Measurements from ENCODE around the gene ISOC2. TPM values are rescaled to one million over a fixed set of nuclear protein-coding genes. Genes with fewer than 3 reads are reported as not detected.
"Not testable (repeated sequence)": the region's sequence is repeated elsewhere in the genome, so short reads cannot be mapped to it uniquely, and the experiment has no call there.

Gene ISOC2
- 30.4 and 34.8 TPM in 2 replicates for total RNA-seq

GRCh38 chr19:55461259-55461973, at the start of gene ISOC2:
ISOC2 (minus strand) TSS chr19:55461642; CDS start chr19:55456486, 5,156 bp downstream.
- Mint-ChIP-seq H3K4me3 (ENCODE audit: low read depth) (peak within 1 kb of the TSS; percentile 85), H3K27ac (peak within 1 kb of the TSS; percentile 73), H3K27me3 (ENCODE audit: low read depth) (no peaks in the 10 kb centered on the region), H3K9me3 (no peaks in the 10 kb centered on the region), H3K4me1 (ENCODE audit: low read depth) (peaks cover 16% of the 10 kb centered on the region), H3K36me3 (ENCODE audit: low read depth) (no peaks in the 10 kb centered on the region)
- intact Hi-C loops (cut with micrococcal nuclease): loop anchor here (1.0 to 5.0 kb wide), 3 partner anchors 15 to 171 kb away; partner anchors contain the start of gene ZNF628
- DNase-seq (ENCODE audit: low spot score): peak; percentile 100

DNA sequence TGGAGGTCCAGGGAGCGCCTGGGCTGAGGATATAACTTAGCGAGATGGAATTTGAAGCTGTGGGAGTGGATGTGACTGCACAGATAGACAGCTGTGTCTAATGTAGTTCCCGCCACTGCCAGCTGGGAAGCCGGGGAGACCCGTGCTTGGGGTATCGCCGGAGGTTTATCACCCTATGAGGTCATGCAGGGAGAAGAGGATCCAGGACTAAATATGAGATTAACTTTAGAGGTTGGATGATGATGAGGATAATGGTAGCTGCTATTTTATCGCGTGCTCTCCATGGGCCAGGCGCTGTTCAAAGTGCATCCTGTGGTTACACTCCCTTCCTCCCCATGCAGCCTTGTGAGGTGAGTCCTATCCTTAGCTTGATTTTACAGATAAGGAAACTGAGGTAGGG, 46.7 kb upstream of the ISOC2 start:
- Mint-ChIP-seq H3K4me3 (ENCODE audit: low read depth) (no peak overlapping the region), H3K27ac (no peak overlapping the region), H3K4me1 (ENCODE audit: low read depth) (peaks cover 6% of the 10 kb centered on the region), H3K9me3 (peaks cover 6% of the 10 kb centered on the region), H3K36me3 (ENCODE audit: low read depth) (peaks cover 5% of the 10 kb centered on the region), H3K27me3 (ENCODE audit: low read depth) (peaks cover 9% of the 10 kb centered on the region)
- intact Hi-C loops (cut with micrococcal nuclease): no loop called here
- no peak for DNase-seq (ENCODE audit: low spot score)

DNA sequence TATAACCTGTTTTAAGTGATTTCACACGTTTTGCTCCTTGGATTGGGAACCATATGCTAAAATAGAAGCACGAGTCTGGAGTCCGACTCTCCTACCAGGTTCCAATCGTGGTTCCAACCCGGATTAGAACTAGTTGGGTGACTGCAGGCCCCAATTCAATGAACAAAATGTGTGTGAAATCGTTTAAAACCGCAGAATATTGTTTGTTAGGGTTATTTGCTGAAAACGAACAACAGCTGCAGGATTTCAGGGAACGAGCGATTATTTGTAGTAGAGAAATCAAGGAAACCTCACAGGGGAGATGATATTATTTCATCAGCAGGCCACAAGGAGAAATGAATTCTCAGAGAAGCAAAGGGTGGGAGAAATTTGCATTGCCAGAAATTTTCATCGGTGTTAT, 43.5 kb upstream of the ISOC2 start:
- H3K9me3 Mint-ChIP-seq: peaks cover 8% of the 10 kb centered on the region
- H3K4me3 Mint-ChIP-seq (ENCODE audit: low read depth): no peak overlapping the region
- no peak overlapping the region for H3K27ac Mint-ChIP-seq
- DNase-seq (ENCODE audit: low spot score): no peak
- H3K36me3 Mint-ChIP-seq (ENCODE audit: low read depth): peaks cover 6% of the 10 kb centered on the region
- intact Hi-C loops (cut with micrococcal nuclease): loop anchor here (5.0 kb wide), 1 partner anchor 363 kb away; no protein-coding TSS in a partner anchor
- peaks cover 6% of the 10 kb centered on the region for H3K27me3 Mint-ChIP-seq (ENCODE audit: low read depth)
- peaks cover 15% of the 10 kb centered on the region for H3K4me1 Mint-ChIP-seq (ENCODE audit: low read depth)

DNA sequence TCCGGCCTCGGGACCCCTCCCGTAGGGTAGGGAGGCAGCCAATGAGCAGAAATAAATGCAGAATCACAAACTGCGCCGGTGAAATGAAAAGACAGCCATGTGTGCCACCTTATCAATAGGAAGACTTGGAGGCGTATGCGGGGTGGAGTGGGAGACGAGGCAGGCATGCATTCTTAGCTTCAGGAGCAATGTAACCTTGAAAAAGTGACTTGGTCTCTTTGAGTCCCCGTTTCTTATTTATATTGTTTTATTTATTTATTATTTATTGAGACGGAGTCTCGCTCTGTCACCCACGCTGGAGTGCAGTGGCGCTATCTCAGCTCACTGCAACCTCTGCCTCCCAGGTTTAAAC, 42.8 kb upstream of the ISOC2 start:
- intact Hi-C loops (cut with micrococcal nuclease): loop anchor here (5.0 kb wide), 1 partner anchor 362 kb away; no protein-coding TSS in a partner anchor
- Mint-ChIP-seq H3K4me1 (ENCODE audit: low read depth) (peaks cover 15% of the 10 kb centered on the region), H3K36me3 (ENCODE audit: low read depth) (peaks cover 6% of the 10 kb centered on the region), H3K27me3 (ENCODE audit: low read depth) (peaks cover 5% of the 10 kb centered on the region), H3K9me3 (peaks cover 8% of the 10 kb centered on the region), H3K4me3 (ENCODE audit: low read depth) (peak overlapping the region; percentile 75), H3K27ac (no peak overlapping the region)
- DNase-seq (ENCODE audit: low spot score): no peak

GRCh38 chr19:55503502-55504251, 42.2 kb upstream of the ISOC2 start:
- intact Hi-C loops (cut with micrococcal nuclease): loop anchor here (1.0 to 5.0 kb wide), 2 partner anchors 36 to 361 kb away; no protein-coding TSS in a partner anchor
- H3K27ac Mint-ChIP-seq: peak overlapping the region; percentile 75
- peaks cover 3% of the 10 kb centered on the region for H3K27me3 Mint-ChIP-seq (ENCODE audit: low read depth)
- H3K4me3 Mint-ChIP-seq (ENCODE audit: low read depth): peak overlapping the region; percentile 75
- H3K9me3 Mint-ChIP-seq: peaks cover 8% of the 10 kb centered on the region
- peaks cover 6% of the 10 kb centered on the region for H3K36me3 Mint-ChIP-seq (ENCODE audit: low read depth)
- H3K4me1 Mint-ChIP-seq (ENCODE audit: low read depth): peaks cover 15% of the 10 kb centered on the region
- peak; percentile 90 for DNase-seq (ENCODE audit: low spot score)

- H3K27ac Mint-ChIP-seq: peak overlapping the region; percentile 48
- peaks cover 3% of the 10 kb centered on the region for H3K27me3 Mint-ChIP-seq (ENCODE audit: low read depth)
- H3K4me1 Mint-ChIP-seq (ENCODE audit: low read depth): peaks cover 15% of the 10 kb centered on the region
- intact Hi-C loops (cut with micrococcal nuclease): loop anchor here (1.0 to 5.0 kb wide), 2 partner anchors 36 to 361 kb away; no protein-coding TSS in a partner anchor
- DNase-seq (ENCODE audit: low spot score): no peak
- H3K4me3 Mint-ChIP-seq (ENCODE audit: low read depth): peak overlapping the region; percentile 75
- H3K36me3 Mint-ChIP-seq (ENCODE audit: low read depth): peaks cover 6% of the 10 kb centered on the region
- peaks cover 8% of the 10 kb centered on the region for H3K9me3 Mint-ChIP-seq
These were observed 41.7 kb upstream of the ISOC2 start for GRCh38 chr19:55503157-55503501.

DNA sequence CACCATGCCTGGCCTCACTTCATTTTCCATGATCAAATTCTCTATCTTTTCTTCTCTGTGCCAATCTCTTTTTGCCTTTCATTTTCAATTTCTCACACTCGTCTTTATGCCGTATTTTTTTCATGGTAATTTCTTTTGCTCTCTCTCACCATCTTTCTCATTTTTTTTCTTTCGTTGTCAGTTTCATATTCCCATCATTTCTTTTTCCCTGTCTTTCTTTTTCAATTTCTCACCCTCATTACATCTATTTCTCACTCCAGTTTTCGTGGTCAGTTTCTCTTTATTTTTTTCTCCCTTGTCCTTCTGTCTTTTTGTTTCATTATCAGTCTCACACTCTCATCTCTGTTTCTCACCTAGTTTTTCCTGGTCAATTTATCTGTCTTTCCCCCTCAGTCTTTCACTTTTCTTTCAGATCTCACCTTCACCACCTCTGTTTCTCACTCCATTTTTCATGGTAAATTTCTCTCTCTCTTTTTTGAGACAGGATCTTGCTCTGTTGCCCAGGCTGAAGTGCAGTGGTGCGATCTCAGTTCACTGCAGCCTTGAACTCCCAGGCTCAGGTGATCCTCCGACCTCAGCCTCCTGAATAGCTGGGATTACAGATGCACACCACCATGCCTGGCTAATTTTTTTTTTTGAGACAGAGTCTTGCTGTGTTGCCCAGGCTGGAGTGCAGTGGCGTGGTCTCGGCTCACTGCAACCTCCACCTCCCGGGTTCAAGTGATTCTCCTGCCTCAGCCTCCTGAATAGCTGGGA, 40.9 kb upstream of the ISOC2 start:
- Mint-ChIP-seq H3K4me3 (ENCODE audit: low read depth) (peak overlapping the region; percentile 2), H3K36me3 (ENCODE audit: low read depth) (peaks cover 6% of the 10 kb centered on the region), H3K4me1 (ENCODE audit: low read depth) (peaks cover 15% of the 10 kb centered on the region), H3K27me3 (ENCODE audit: low read depth) (peaks cover 3% of the 10 kb centered on the region), H3K27ac (peak overlapping the region; percentile 13), H3K9me3 (peaks cover 8% of the 10 kb centered on the region)
- DNase-seq (ENCODE audit: low spot score): no peak
- intact Hi-C loops (cut with micrococcal nuclease): loop anchor here (5.0 kb wide), 1 partner anchor 360 kb away; no protein-coding TSS in a partner anchor

GRCh38 chr19:55500368-55500952, 39.0 kb upstream of the ISOC2 start:
- H3K27me3 Mint-ChIP-seq (ENCODE audit: low read depth): peaks cover 1% of the 10 kb centered on the region
- peaks cover 15% of the 10 kb centered on the region for H3K4me1 Mint-ChIP-seq (ENCODE audit: low read depth)
- H3K4me3 Mint-ChIP-seq (ENCODE audit: low read depth): no peak overlapping the region
- H3K27ac Mint-ChIP-seq: no peak overlapping the region
- intact Hi-C loops (cut with micrococcal nuclease): loop anchor here (5.0 kb wide), 1 partner anchor 358 kb away; no protein-coding TSS in a partner anchor
- no peak for DNase-seq (ENCODE audit: low spot score)
- peaks cover 8% of the 10 kb centered on the region for H3K9me3 Mint-ChIP-seq
- peaks cover 6% of the 10 kb centered on the region for H3K36me3 Mint-ChIP-seq (ENCODE audit: low read depth)

GRCh38 chr19:55498246-55498840, 36.9 kb upstream of the ISOC2 start:
- intact Hi-C loops (cut with micrococcal nuclease): no loop called here
- no peaks in the 10 kb centered on the region for H3K27me3 Mint-ChIP-seq (ENCODE audit: low read depth)
- H3K4me3 Mint-ChIP-seq (ENCODE audit: low read depth): no peak overlapping the region
- H3K27ac Mint-ChIP-seq: no peak overlapping the region
- peaks cover 11% of the 10 kb centered on the region for H3K4me1 Mint-ChIP-seq (ENCODE audit: low read depth)
- peaks cover 4% of the 10 kb centered on the region for H3K36me3 Mint-ChIP-seq (ENCODE audit: low read depth)
- H3K9me3 Mint-ChIP-seq: peaks cover 4% of the 10 kb centered on the region
- DNase-seq (ENCODE audit: low spot score): no peak

DNA sequence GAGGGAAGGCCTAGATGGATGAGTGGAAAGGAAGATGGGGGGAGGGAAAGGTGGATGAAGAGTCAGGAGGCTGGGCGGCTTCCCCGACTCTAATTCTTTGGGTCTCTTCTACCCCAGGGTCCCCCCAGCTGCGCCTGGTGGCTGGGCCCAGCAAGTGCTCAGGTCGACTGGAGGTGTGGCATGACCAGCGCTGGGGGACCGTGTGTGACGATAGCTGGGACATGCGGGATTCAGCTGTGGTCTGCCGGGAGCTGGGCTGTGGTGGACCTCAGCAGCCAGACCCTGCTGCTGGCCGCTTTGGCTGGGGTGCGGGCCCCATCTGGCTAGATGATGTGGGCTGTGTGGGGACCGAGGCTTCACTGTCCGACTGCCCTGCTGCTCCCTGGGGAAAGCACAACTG, 36.3 kb upstream of the ISOC2 start:
- Mint-ChIP-seq H3K36me3 (ENCODE audit: low read depth) (no peaks in the 10 kb centered on the region), H3K4me3 (ENCODE audit: low read depth) (no peak overlapping the region), H3K9me3 (no peaks in the 10 kb centered on the region), H3K27ac (no peak overlapping the region), H3K4me1 (ENCODE audit: low read depth) (peaks cover 9% of the 10 kb centered on the region), H3K27me3 (ENCODE audit: low read depth) (no peaks in the 10 kb centered on the region)
- intact Hi-C loops (cut with micrococcal nuclease): no loop called here
- DNase-seq (ENCODE audit: low spot score): no peak

- DNase-seq (ENCODE audit: low spot score); H3K27ac Mint-ChIP-seq; H3K27me3 Mint-ChIP-seq (ENCODE audit: low read depth); H3K36me3 Mint-ChIP-seq (ENCODE audit: low read depth); H3K9me3 Mint-ChIP-seq; H3K4me1 Mint-ChIP-seq (ENCODE audit: low read depth); H3K4me3 Mint-ChIP-seq (ENCODE audit: low read depth); intact Hi-C loops (cut with micrococcal nuclease): not testable (repeated sequence)
These were observed 35.4 kb upstream of the ISOC2 start for GRCh38 chr19:55496820-55497219.
